Mesothelial cell of epicardium (in vitro differentiated cells): ENCODE data around the gene ANKRD50. TPM values are rescaled to one million over a fixed set of nuclear protein-coding genes. Genes with fewer than 3 reads are reported as not detected.
A peak's percentile ranks its signal among the peaks of the same experiment; 100 is the strongest.

ENCODE experiments used
- DNase-seq, 2 experiments: peaks; one replicate each; pipeline ENCODE4 v3.0.0; 2021; ENCODE audit warnings: low spot score in 2 of 2; ENCODE audit not compliant: unreplicated experiment in 2 of 2
- H3K27ac Mint-ChIP-seq: 2 replicates; pipeline ENCODE4 v1.8.0; 2021; ENCODE audit warnings: mixed read lengths
- H3K27me3 Mint-ChIP-seq: 2 replicates; pipeline ENCODE4 v1.8.0; 2021; ENCODE audit warnings: low read depth, mixed read lengths
- H3K36me3 Mint-ChIP-seq: 2 replicates; pipeline ENCODE4 v1.8.0; 2021; ENCODE audit warnings: mixed read lengths
- H3K4me1 Mint-ChIP-seq: 2 replicates; pipeline ENCODE4 v1.8.0; 2021; ENCODE audit warnings: mixed read lengths
- H3K4me3 Mint-ChIP-seq: 2 replicates; pipeline ENCODE4 v1.8.0; 2021; ENCODE audit warnings: mild to moderate bottlenecking, moderate library complexity, mixed read lengths
- H3K9me3 Mint-ChIP-seq: 2 replicates; pipeline ENCODE4 v1.8.0; 2021; ENCODE audit warnings: mixed read lengths
- CTCF ChIP-seq: fragments of 200-600 bp; sonication (generic); IDR thresholded peaks from one replicate; pipeline ENCODE4 v1.5.0; 2021; ENCODE audit warnings: antibody characterized with exemption; ENCODE audit not compliant: unreplicated experiment
- total RNA-seq: library from RNA; stranded (reverse); gene quantifications from 3 replicates; pipeline ENCODE4 v1.2.1, GENCODE V29; 2021

Gene ANKRD50
- total RNA-seq, 1 donor from 2014 or later = 73.1 TPM

GRCh38 chr4:124722071-124722470 is 9.5 kb upstream of the ANKRD50 start:
- H3K4me3 Mint-ChIP-seq = no peak overlapping the region
- no peak for TF ChIP-seq CTCF
- no peaks in the 10 kb centered on the region for H3K27me3 Mint-ChIP-seq
- H3K9me3 Mint-ChIP-seq = peaks cover 11% of the 10 kb centered on the region
- H3K36me3 Mint-ChIP-seq = no peaks in the 10 kb centered on the region
- H3K27ac Mint-ChIP-seq = no peak overlapping the region
- no peaks in the 10 kb centered on the region for H3K4me1 Mint-ChIP-seq
- no peak for DNase-seq

GRCh38 chr4:124717101-124717500 is 4.6 kb upstream of the ANKRD50 start:
- no peak for TF ChIP-seq CTCF
- Mint-ChIP-seq H3K36me3 (no peaks in the 10 kb centered on the region), H3K4me1 (peaks cover 18% of the 10 kb centered on the region)

DNA sequence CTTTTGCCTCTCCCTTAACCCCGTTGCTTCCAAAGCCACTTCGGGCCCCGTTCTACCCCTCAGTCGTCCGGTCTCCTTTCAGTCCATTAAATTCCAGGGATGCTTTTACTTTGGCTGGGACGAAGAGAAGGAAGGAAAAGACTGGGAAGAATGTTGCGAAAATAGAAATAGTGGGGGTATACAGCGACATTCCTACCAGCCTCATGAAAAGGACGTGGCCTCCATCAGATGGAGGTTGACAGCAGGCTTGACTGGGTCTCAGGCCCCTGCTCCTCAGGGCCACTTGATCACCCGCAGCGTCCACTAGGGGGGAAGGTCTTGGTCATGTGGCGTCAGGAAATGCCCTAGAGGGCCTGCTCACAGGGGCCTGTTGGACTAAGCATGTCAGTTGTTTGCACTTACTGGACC is 657 bp upstream of the ANKRD50 start:
- Mint-ChIP-seq H3K27ac (peak overlapping the region; percentile 99), H3K9me3 (no peaks in the 10 kb centered on the region), H3K4me1 (peaks cover 31% of the 10 kb centered on the region), H3K36me3 (no peaks in the 10 kb centered on the region), H3K4me3 (peak overlapping the region; percentile 80), H3K27me3 (no peaks in the 10 kb centered on the region)
- TF ChIP-seq CTCF = no peak
- peak in 1 of 2 experiments; percentile 53 for DNase-seq

More at GRCh38 chr4:124717101-124717500, 4.6 kb upstream of the ANKRD50 start:
- Mint-ChIP-seq H3K27me3 (no peaks in the 10 kb centered on the region), H3K9me3 (no peaks in the 10 kb centered on the region), H3K4me3 (no peak overlapping the region), H3K27ac (no peak overlapping the region)
- DNase-seq = no peak

DNA sequence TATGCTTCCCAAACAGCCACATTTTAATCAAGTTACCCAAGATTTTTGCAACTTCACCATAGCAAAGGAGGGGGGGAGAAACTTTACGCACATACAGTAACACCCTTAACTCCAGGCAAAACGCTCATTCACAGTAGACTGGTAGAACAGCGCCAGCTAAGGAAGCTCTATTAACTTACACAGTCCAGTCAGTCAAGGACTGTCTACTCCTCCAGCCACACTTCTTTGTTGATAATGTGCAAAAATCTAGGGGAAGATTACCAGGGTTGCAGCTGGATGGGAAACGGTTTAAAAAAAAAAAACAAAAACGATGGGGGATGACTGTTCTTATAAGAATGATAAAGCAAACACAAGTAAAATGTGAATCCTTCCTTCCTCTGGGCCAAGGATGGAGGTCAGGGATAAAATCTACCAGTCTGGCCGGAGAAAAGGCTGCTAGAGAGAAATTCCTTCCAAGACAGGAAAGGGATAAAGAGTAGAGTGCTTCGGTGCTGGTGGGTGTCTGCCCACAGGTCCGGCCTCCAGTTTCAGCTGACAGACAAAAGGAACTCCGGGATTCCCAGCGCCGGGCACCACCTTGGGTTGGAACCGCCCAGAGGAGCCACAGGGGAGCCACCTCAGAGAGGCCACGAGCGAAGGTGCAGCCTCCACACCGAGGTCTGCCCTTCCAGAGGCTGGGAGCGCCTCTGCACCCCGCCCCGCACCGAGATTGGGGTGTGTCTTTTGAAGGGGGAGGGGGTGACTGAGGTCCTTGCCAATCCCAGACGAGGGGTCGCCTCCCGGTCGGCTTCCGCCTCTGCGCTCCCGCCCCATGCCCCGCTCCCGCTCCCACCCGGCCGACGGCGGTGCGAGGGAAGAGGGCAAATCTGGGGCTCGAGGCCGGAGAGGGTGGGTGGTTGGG is 811 bp downstream of the ANKRD50 start:
- peak in 1 of 2 experiments; percentile 42 for DNase-seq
- H3K4me1 Mint-ChIP-seq = peaks cover 36% of the 10 kb centered on the region
- H3K27me3 Mint-ChIP-seq = no peaks in the 10 kb centered on the region

DNA sequence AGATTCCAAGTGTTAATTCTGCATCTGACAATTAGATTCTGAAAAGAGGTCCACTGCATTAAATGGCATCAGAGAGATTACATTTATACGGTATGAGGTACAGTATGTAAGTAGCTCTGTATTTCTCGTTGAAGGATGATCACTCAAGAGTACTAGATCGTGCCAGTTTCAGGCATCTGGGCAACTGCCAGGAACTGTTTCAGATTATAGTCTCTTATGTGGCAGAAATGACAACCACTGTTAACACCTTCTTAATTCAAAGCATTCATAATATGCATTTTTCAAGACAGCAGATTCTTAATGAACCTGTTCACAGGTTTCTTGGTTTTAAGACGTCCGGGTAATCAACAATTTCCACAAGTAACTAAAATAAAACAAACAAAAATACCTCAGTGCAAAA is 1.6 kb downstream of the ANKRD50 start:
- peaks cover 5% of the 10 kb centered on the region for H3K36me3 Mint-ChIP-seq
- no peak overlapping the region for H3K4me3 Mint-ChIP-seq
- H3K4me1 Mint-ChIP-seq = peaks cover 39% of the 10 kb centered on the region
- no peaks in the 10 kb centered on the region for H3K27me3 Mint-ChIP-seq
- H3K27ac Mint-ChIP-seq = no peak overlapping the region
- H3K9me3 Mint-ChIP-seq = no peaks in the 10 kb centered on the region
- DNase-seq = no peak
- TF ChIP-seq CTCF = no peak

More for the DNA sequence above, 811 bp downstream of the ANKRD50 start:
- Mint-ChIP-seq H3K36me3 (peaks cover 5% of the 10 kb centered on the region), H3K4me3 (no peak overlapping the region), H3K27ac (no peak overlapping the region), H3K9me3 (no peaks in the 10 kb centered on the region)
- no peak for TF ChIP-seq CTCF
